Left ventricle myocardium superior (tissue), 1 donor: ENCODE measurements around the gene DUSP9. TPM values are rescaled to one million over a fixed set of nuclear protein-coding genes. Genes with fewer than 3 reads are reported as not detected.
A peak's percentile ranks its signal among the peaks of the same experiment; 100 is the strongest.
"Not testable (repeated sequence)": the region's sequence is repeated elsewhere in the genome, so short reads cannot be mapped to it uniquely, and the experiment has no call there.

Experiments used
- ATAC-seq: fragments of 200-7000 bp; cut with Tn5 transposase; one replicate; pipeline ENCODE4 v1.9.1; 2020; ENCODE audit warnings: mild to moderate bottlenecking, moderate library complexity
- DNase-seq: peaks from one replicate; pipeline ENCODE4 v3.0.0-alpha.2; 2020
- intact Hi-C: fragments of 100-400 bp; cut with micrococcal nuclease; formaldehyde crosslinking; loops from one replicate; pipeline ENCODE4 v1.11.0; 2022
- long read RNA-seq: library from polyadenylated mRNA; unstranded; transcript quantifications from one replicate; pipeline ENCODE4 v2.0.0, GENCODE V29; 2021
- total RNA-seq: library from RNA; stranded (reverse); fragmentation: NEBNext Ultra II Directional; extraction: Animal tissue kit (Norgen Biotek cat#: 25700); gene quantifications from one replicate; pipeline ENCODE4 v1.2.1, GENCODE V29; 2021
- donor health status: DM: no; HTN: yes; CAD: no; lungs with severe emphysema.

Gene DUSP9, protein sequence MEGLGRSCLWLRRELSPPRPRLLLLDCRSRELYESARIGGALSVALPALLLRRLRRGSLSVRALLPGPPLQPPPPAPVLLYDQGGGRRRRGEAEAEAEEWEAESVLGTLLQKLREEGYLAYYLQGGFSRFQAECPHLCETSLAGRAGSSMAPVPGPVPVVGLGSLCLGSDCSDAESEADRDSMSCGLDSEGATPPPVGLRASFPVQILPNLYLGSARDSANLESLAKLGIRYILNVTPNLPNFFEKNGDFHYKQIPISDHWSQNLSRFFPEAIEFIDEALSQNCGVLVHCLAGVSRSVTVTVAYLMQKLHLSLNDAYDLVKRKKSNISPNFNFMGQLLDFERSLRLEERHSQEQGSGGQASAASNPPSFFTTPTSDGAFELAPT
- total RNA-seq = 0.10 TPM
- long read RNA-seq, partial matches to known transcripts = 0 of 1 reads
- long read RNA-seq, other reads (novel, unspliced or antisense) = 0 of 1 reads

DNA sequence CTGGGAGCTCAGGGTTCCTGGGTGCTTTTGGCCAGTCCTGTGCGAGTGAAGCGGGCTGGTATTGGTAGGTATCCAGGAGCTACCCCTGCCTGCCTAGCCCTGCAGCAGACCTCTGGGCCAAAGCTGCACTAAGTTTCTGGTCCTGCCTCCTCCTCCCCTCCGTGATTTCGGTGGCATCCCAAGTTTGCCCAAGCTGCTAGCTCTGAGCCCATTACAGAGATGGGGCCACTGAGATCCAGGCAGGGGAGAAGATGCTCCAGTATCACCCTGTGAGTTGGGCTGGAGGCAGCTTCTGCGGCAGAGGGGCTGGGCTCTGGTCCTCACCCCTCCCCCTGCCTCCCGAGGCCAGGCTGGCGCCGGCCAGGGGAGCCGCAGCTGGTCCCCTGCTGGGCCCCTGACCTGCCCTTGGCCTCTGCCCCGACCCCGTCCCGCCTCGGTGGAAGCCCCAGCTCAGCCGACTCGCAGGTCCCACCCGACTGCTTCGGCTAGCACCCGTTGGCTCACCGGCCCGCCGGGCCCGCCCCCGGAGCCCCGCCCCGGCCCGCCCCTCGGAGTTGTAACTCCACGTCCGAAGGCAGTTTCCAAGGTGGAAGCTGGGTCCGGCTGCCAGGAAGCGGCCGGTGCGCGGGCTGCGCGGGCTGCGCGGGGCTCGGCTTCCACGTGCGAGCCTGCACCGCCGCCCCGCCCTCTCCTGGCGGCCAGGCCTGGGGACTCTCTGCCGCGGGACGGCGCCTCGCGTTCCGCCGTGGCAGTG is at the start of gene DUSP9:
TSS of gene DUSP9 (plus strand) at position 584 of the 754 bp plus-strand sequence. CDS start 751 bp downstream, outside the sequence.
- ATAC-seq = peak; percentile 54
- no peak for DNase-seq
- intact Hi-C loops = no loop called here

DNA sequence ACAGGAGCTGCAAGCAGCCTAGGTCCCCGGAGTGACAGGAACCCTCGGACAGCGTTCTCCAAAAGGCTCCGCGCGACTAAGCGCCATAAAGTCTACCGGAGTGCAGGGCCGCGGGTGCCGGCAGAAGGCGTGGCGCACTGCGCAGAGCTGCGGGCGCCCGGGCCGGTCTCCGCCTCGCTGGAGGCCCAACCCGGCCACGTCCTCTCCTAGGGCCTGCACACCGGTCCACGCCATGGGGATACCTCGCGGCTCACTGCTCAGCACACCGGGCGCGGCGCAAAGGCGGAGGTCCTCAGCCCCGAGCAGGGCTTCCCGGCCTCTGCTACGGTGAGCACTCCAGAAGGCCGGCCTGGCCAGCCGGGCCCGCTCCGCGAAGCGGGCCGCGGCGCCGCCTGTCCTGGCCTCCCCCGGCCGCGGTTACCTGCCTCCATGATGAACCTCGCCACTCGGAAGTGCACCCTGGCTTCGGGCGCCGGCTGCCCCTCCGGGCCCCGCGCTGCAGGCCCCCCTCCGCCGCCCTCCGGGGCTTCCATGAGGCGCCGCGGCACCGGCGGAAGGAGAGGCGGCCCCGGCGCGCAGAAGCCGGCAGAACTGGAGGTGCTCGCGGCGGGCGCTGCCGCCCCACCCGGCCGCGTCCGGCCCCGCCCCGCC is 48.3 kb upstream of the DUSP9 start, which contains the start of gene CCNQ:
TSS of gene CCNQ (minus strand) at position 599 of the 651 bp plus-strand sequence. CDS start at position 533, 66 bp downstream.
- peak; percentile 55 for ATAC-seq
- peak; percentile 44 for DNase-seq
- intact Hi-C loops = no loop called here

DNA sequence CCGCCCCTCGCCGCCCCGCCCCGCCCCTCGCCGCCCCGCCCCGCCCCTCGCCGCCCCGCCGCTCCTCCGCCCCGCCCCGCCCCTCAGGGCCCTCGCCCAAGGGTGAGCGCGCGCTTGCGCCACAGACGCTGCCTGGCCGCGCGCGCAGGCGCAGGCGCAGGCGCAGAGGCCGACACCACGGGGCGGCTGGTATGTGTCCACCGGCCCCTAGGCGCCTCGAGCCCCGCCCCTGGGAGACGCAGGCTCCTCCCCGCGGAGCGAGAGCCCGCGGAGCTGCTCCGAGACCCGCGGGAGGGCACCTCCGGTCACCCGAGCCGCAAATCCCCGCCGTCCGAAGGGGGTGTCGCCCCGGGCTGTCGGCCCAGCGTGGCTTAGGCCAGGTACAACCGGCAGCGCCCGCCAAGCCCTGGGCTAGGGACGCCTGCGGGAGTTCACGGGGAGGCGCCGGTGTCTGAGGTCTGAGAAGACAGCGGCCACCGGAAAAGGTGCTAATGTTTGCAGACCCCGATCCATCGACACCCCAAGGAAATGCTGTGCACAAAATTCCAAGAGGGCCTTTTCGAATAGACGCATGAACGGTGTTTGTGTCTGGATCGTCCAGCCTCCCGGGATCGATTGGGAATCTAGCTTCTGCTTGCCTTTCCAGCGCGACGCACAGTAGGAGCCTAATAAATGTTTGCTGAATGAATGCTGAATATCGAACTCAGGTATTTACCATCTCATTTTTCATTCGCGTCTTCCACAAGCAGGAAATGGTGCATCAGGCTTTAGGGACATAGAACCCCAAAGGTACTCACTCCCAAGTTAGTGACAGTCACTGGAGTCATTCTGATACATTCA is 47.6 kb upstream of the DUSP9 start:
- ATAC-seq (peak; percentile 96), DNase-seq (peak; percentile 94)
- intact Hi-C loops = no loop called here

- ATAC-seq = no peak
- DNase-seq = no peak
- intact Hi-C loops = no loop called here
Observed at GRCh38 chrX:153600032-153600373, 47.0 kb upstream of the DUSP9 start.

- DNase-seq (no peak), ATAC-seq (no peak)
- intact Hi-C loops = no loop called here
Observed at GRCh38 chrX:153600921-153601320, 46.1 kb upstream of the DUSP9 start.

GRCh38 chrX:153601511-153602110 is 45.4 kb upstream of the DUSP9 start:
- DNase-seq (no peak), ATAC-seq (no peak)
- intact Hi-C loops = no loop called here

- ATAC-seq (no peak), DNase-seq (no peak)
- intact Hi-C loops = no loop called here
Observed at GRCh38 chrX:153602601-153603000, 44.4 kb upstream of the DUSP9 start.

DNA sequence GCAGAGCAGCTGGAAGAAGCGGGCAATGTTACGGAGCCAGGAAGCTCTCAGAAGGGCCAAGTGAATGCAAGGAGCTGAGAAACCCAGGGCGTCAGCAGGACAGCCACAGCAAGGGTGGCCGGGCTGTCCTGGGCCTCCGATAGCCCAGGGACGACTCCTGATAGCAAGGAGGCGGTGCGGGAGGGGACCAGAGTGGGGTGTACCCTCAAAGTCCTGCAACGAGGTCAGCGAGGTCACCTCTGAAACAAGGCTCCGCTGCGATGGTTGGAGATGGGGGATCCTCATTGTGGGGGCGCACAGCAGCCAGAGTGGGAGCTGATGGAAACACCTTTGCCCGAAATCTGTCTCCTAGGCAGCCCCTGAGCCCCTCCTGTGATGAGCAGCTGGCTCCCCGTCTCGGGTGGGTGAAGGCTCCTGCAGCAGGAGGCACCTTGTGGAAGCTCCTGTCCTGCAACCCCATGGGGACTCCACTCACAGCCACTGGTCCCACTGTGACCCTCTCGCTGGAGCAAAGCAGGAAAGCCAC is 43.8 kb upstream of the DUSP9 start:
- DNase-seq (no peak), ATAC-seq (no peak)
- intact Hi-C loops = no loop called here

DNA sequence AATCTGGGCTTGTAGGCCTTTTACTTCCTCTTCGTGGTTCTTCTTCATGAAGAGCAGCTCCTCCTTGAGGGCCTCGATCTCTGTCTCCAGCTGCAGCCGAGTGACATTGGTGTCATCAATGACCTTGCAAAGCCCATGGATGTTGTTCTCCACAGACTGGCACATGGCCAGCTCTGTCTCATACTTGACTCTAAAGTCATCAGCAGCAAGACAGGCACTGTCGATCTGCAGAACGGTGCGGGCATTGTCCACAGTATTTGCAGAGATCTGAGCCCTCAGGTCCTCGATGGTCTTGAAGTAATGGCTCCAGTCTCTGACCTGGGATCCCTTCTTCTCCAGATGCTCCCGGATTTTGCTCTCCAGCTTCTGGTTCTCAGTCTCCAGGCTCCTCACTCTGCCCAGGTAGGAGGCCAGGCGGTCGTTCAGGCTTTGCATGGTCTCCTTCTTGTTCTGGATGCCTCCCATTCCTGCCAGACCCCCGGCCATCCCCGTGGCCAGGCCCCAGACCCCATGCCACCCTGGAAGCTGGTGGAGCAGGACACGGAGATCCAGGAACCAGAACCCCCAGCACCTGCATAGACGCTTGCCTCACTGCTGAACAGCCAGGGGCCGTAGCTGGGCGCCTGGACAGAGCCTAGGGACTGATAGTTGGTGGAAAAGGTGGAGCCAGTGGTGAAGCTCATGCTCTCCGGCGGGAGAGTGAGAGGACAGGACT is 42.2 kb upstream of the DUSP9 start:
- intact Hi-C loops, DNase-seq, ATAC-seq: not testable (repeated sequence)

DNA sequence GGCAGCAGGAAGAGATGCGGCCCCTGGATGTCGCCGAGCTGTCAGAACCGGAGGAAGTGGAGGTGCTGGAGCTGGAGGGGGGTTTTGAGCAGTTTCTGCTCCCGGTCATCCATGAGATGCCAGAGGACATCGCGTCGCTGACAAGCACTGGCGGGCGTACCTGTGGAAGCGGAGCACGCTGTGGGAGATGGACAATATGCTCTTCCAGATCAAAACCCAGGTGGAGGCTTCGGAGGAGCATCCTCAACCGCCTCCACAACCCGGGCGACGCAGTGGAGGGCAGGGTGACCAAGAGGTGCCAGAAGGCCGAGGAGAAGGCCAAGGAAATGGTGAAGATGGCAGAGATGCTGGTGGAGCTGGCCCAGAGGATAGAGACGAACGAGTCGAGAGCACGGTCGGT is 40.5 kb upstream of the DUSP9 start:
- intact Hi-C loops = no loop called here
- DNase-seq (no peak), ATAC-seq (no peak)

- intact Hi-C loops = no loop called here
- ATAC-seq (no peak), DNase-seq (no peak)
Observed at GRCh38 chrX:153608376-153608775, 38.6 kb upstream of the DUSP9 start.

- intact Hi-C loops = no loop called here
- ATAC-seq (no peak), DNase-seq (no peak)
Observed at GRCh38 chrX:153608806-153609205, 38.2 kb upstream of the DUSP9 start.

GRCh38 chrX:153609917-153610835 is 36.8 kb upstream of the DUSP9 start:
- ATAC-seq (peak; percentile 99), DNase-seq (peak; percentile 87)
- intact Hi-C loops = no loop called here

DNA sequence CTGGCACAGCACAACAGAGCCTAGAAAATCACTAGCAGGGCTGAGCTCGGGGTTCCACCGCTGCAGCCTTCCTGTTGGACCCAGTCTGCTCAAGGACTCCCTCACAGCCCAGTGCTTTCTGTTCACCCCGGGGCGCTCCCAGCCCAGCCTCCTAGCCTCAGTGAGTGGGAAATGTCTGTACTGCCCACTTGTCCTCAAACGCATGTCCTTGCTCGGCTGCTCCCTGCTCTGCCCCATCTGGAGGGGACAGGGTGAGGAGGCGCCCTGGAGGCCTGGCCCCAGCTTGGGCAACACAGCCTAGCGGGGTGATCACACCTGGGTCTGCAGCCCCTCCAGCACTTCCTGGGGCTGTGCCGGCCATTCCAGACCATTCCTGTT is 36.2 kb upstream of the DUSP9 start:
- ATAC-seq = no peak
- no peak for DNase-seq
- intact Hi-C loops = no loop called here

GRCh38 chrX:153611298-153612095 is 35.5 kb upstream of the DUSP9 start:
- intact Hi-C loops = no loop called here
- no peak for ATAC-seq

DNA sequence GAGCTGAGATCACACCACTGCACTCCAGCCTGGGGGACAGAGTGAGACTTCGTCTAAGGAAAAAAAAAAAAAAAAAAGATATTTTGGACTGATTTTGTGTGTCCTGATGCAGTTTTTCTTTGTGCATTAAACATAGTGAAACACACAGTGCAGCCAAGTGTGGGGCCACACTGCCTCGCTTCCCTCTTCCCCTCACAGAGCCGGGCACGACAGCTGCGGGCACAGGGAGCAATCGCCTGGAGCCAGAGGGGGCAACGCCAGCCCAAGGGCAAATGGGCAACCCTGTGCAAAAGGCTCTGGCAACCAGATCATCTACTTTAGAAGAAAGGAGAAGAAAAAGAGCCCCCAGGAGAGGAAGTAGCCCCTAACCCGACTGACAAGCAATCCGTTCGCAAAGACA is 34.6 kb upstream of the DUSP9 start:
- ATAC-seq = no peak
- no peak for DNase-seq
- intact Hi-C loops = no loop called here

More at GRCh38 chrX:153611298-153612095, 35.5 kb upstream of the DUSP9 start:
- no peak for DNase-seq
